ENCODE data around the gene APBA1.

DNA sequence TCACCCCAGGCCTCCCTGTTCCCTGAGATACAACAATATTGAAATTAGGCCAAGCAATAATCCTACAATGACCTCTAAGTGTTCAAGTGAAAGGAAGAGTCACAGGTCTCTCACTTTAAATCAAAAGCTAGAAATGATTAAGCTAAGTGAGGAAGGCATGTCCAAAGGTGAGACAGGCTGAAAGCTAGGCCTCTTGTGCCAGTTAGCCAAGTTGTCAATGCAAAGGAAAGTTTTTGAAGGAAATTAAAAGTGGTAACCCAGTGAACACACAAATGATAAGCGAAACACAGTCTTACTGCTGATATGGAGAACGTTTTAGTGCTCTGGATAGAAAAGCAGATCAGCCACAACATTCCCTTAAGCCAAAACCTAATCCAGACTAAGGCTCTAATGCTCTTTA lies 47.8 kb upstream of the APBA1 start:
- TF ChIP-seq POLR2A (IDR thresholded peaks at IDR 0.05; ENCODE audit: low read depth, low read length): no peak
- no peak for TF ChIP-seq TAF1 (IDR thresholded peaks at IDR 0.05; ENCODE audit: low read depth, low read length)
- no peak for TF ChIP-seq POLR2AphosphoS5 (IDR thresholded peaks at IDR 0.05; ENCODE audit: low read depth, low read length)
- no peak for TF ChIP-seq PAX5 (IDR thresholded peaks at IDR 0.05; ENCODE audit: insufficient read depth, low read length, severe bottlenecking)
